GM23338 (cell line): Measurements from ENCODE around the gene RGS19. TPM values are rescaled to one million over a fixed set of nuclear protein-coding genes. Genes with fewer than 3 reads are reported as not detected.

Source experiments
- ATAC-seq: fragments of 200-7000 bp; cut with Tn5 transposase; 3 replicates; pipeline ENCODE4 v1.9.1; 2020
- DNase-seq: peaks from one replicate; pipeline ENCODE4 v3.0.0-alpha.2; 2015; ENCODE audit warnings: low spot score
- H2AFZ ChIP-seq: fragments of 200-600 bp; sonication (generic); 2 replicates; pipeline ENCODE4 v1.8.0; 2016; ENCODE audit warnings: antibody characterized with exemption, mild to moderate bottlenecking, moderate library complexity
- H3F3A ChIP-seq: fragments of 200-600 bp; sonication (generic); replicated peaks from 2 replicates; pipeline ENCODE4 v1.8.0; 2017; ENCODE audit warnings: antibody characterized with exemption, mixed run types, low read depth
- H3K27ac ChIP-seq: fragments of 200-600 bp; sonication (generic); 2 replicates; pipeline ENCODE4 v1.6.1; 2016; ENCODE audit warnings: low read depth
- H3K27me3 ChIP-seq: fragments of 200-600 bp; sonication (generic); 2 replicates; pipeline ENCODE4 v1.8.0; 2016; ENCODE audit warnings: mild to moderate bottlenecking, mixed run types, moderate library complexity; ENCODE audit not compliant: insufficient read depth
- H3K36me3 ChIP-seq: fragments of 200-600 bp; sonication (generic); 2 replicates; pipeline ENCODE4 v1.8.0; 2016; ENCODE audit warnings: mild to moderate bottlenecking; ENCODE audit not compliant: insufficient read depth
- H3K4me1 ChIP-seq: fragments of 200-600 bp; sonication (generic); 2 replicates; pipeline ENCODE4 v1.8.0; 2016; ENCODE audit warnings: mild to moderate bottlenecking, moderate library complexity; ENCODE audit not compliant: insufficient read depth
- H3K4me2 ChIP-seq: fragments of 200-600 bp; sonication (generic); 2 replicates; pipeline ENCODE4 v1.7.1; 2017; ENCODE audit warnings: mixed run types
- H3K4me3 ChIP-seq: fragments of 200-600 bp; sonication (generic); 2 replicates; pipeline ENCODE4 v1.6.1; 2016; ENCODE audit warnings: mixed run types
- H3K79me2 ChIP-seq: fragments of 200-600 bp; sonication (generic); replicated peaks from 2 replicates; pipeline ENCODE4 v1.8.0; 2017; ENCODE audit warnings: mild to moderate bottlenecking; ENCODE audit not compliant: insufficient read depth
- H3K9me2 ChIP-seq: fragments of 200-600 bp; sonication (generic); 2 replicates; pipeline ENCODE4 v1.8.0; 2017; ENCODE audit not compliant: insufficient read depth
- H4K20me1 ChIP-seq: fragments of 200-600 bp; sonication (generic); replicated peaks from 2 replicates; pipeline ENCODE4 v1.8.0; 2017; ENCODE audit warnings: mild to moderate bottlenecking; ENCODE audit not compliant: insufficient read depth
- H3K27ac Mint-ChIP-seq: 2 replicates; pipeline ENCODE4 v1.8.0; 2020; ENCODE audit warnings: inconsistent platforms, mild to moderate bottlenecking, moderate library complexity, mixed read lengths
- H3K27me3 Mint-ChIP-seq: 3 replicates; pipeline ENCODE4 v1.8.0; 2022; ENCODE audit warnings: low read depth, mild to moderate bottlenecking, moderate library complexity, mixed read lengths, inconsistent platforms; ENCODE audit not compliant: insufficient read depth, poor library complexity
- H3K36me3 Mint-ChIP-seq: 3 replicates; pipeline ENCODE4 v1.8.0; 2021; ENCODE audit warnings: low read depth, mild to moderate bottlenecking, inconsistent platforms, moderate library complexity, mixed read lengths
- H3K4me1 Mint-ChIP-seq: 3 replicates; pipeline ENCODE4 v1.8.0; 2020; ENCODE audit warnings: mild to moderate bottlenecking, inconsistent platforms, mixed read lengths
- H3K4me3 Mint-ChIP-seq: 3 replicates; pipeline ENCODE4 v1.8.0; 2021; ENCODE audit warnings: moderate library complexity, mild to moderate bottlenecking, inconsistent platforms, mixed read lengths
- H3K9me3 Mint-ChIP-seq: 3 replicates; pipeline ENCODE4 v1.8.0; 2020; ENCODE audit warnings: moderate library complexity, mild to moderate bottlenecking, inconsistent platforms, mixed read lengths
- CREB1 ChIP-seq: fragments of 250-450 bp; sonication (Bioruptor Pico); IDR thresholded peaks from 2 replicates; pipeline ENCODE4 v1.5.0; 2020; ENCODE audit warnings: low read depth, mild to moderate bottlenecking, moderate library complexity
- EZH2 ChIP-seq: fragments of 200-600 bp; sonication (generic); IDR thresholded peaks from one replicate; pipeline ENCODE4 v1.8.0; 2017; ENCODE audit warnings: antibody characterized with exemption, mild to moderate bottlenecking, low read depth; ENCODE audit not compliant: unreplicated experiment
- EZH2phosphoT487 ChIP-seq: fragments of 200-600 bp; sonication (generic); IDR thresholded peaks from one replicate; pipeline ENCODE4 v1.8.1; 2018; ENCODE audit warnings: antibody characterized with exemption; ENCODE audit not compliant: unreplicated experiment
- JUNB ChIP-seq: IDR thresholded peaks from one replicate; pipeline ENCODE4 v1.6.1; 2016; ENCODE audit warnings: antibody characterized with exemption; ENCODE audit not compliant: unreplicated experiment
- NANOG ChIP-seq: IDR thresholded peaks from 2 replicates; pipeline ENCODE4 v1.6.1; 2016; ENCODE audit warnings: antibody characterized with exemption, borderline replicate concordance
- POLR2AphosphoS5 ChIP-seq: IDR thresholded peaks from 2 replicates; pipeline ENCODE4 v1.6.1; 2016; ENCODE audit warnings: antibody characterized with exemption, low read depth
- STAT1 ChIP-seq: IDR thresholded peaks from one replicate; pipeline ENCODE4 v1.6.1; 2016; ENCODE audit warnings: antibody characterized with exemption; ENCODE audit not compliant: unreplicated experiment
- ZNF114 ChIP-seq: fragments of 250-450 bp; sonication (Bioruptor Pico); IDR thresholded peaks from 2 replicates; pipeline ENCODE4 v1.5.0; 2020; ENCODE audit warnings: mild to moderate bottlenecking, moderate library complexity
- ZNF331 ChIP-seq: fragments of 250-450 bp; sonication (Bioruptor Pico); IDR thresholded peaks from 2 replicates; pipeline ENCODE4 v1.5.0; 2020; ENCODE audit warnings: low read depth, mild to moderate bottlenecking, moderate library complexity
- polyA plus RNA-seq: library from polyadenylated mRNA; unstranded; fragments of >200 nt; fragmentation: Nextera tagmentation; extraction: Ambion mirVana; gene quantifications from 2 replicates; pipeline ENCODE4 v1.2.1, GENCODE V29; 2016
- total RNA-seq: library from RNA; depleted of rRNA; stranded (reverse); fragments of >200 nt; shearing (Covaris generic); gene quantifications from 2 replicates; pipeline ENCODE4 v1.2.3, GENCODE V29; 2014
- TF ChIP-seq, protein P1 (sequence below), 2 experiments: fragments of 200-600 bp in 1 of 2; sonication (generic) in 1 of 2; conservative IDR thresholded peaks; 2 replicates each; pipeline versions ENCODE4 v1.5.1 to v1.6.1; 2016 to 2017; ENCODE audit warnings: antibody characterized with exemption in 2 of 2, low read depth in 2 of 2, mild to moderate bottlenecking in 2 of 2, moderate library complexity in 1 of 2
- TF ChIP-seq, protein P2 (sequence below): IDR thresholded peaks from 2 replicates; pipeline ENCODE4 v1.6.1; 2016; ENCODE audit warnings: antibody characterized with exemption
- TF ChIP-seq, protein P3 (sequence below): IDR thresholded peaks from one replicate; pipeline ENCODE4 v1.6.1; 2018; ENCODE audit warnings: antibody characterized with exemption; ENCODE audit not compliant: unreplicated experiment
- TF ChIP-seq, protein P4 (sequence below): fragments of 250-450 bp; sonication (Bioruptor Pico); IDR thresholded peaks from 2 replicates; pipeline ENCODE4 v1.5.0; 2020; ENCODE audit warnings: mild to moderate bottlenecking, moderate library complexity

Gene RGS19
- total and polyA plus RNA-seq, 2 experiments from 2014 or later = 13.1 to 19.7 TPM

DNA sequence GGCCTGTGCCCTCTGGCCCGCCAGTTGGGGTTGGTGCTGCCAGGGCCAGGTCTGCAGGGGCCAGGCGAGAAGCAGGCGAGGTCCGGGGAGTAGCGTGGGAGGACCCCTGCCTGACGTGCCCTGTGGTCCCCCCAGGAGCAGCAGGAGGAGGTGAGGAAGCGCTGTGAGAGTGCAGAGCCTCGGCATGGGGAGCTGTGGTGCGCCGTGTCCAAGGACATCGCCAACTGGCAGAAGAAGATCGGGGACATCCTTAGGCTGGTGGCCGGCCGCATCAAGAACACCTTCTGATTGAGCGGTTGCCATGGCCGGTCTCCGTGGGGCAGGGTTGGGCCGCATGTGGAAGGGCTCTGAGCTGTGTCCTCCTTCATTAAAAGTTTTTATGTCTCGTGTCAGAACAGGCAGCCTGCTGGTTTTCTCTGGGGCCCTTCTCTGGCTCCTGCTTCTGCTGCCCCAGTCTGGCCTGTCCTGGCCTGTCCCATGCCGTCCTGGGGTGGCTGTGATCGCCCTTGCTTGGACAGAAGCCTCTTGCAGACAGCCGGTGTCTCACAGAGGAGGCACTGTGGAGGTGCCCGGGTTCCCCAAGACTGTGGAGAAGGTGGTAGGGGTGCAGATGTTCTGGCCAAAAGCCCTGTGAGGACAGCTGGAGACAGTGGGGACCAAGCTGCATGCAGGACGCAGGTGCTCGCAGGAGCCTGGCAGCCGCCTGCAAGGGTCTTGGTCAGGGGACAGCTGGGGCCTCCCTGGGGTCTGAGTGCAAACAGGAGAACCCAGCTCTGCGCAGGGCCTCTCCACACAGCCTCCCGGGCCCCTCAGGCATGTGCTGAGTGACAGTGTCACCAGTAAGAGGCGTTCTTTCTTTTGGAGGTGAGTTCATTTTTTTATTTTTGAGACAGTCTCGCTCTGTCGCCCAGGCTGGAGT, 46.4 kb downstream of the RGS19 start:
- no peak overlapping the region for H3K27ac ChIP-seq
- no peak overlapping the region for H3K27ac Mint-ChIP-seq
- peaks cover 36% of the 10 kb centered on the region for H3K36me3 Mint-ChIP-seq
- no peak for TF ChIP-seq JUNB
- no peak for TF ChIP-seq STAT1
- TF ChIP-seq, protein P1, sequence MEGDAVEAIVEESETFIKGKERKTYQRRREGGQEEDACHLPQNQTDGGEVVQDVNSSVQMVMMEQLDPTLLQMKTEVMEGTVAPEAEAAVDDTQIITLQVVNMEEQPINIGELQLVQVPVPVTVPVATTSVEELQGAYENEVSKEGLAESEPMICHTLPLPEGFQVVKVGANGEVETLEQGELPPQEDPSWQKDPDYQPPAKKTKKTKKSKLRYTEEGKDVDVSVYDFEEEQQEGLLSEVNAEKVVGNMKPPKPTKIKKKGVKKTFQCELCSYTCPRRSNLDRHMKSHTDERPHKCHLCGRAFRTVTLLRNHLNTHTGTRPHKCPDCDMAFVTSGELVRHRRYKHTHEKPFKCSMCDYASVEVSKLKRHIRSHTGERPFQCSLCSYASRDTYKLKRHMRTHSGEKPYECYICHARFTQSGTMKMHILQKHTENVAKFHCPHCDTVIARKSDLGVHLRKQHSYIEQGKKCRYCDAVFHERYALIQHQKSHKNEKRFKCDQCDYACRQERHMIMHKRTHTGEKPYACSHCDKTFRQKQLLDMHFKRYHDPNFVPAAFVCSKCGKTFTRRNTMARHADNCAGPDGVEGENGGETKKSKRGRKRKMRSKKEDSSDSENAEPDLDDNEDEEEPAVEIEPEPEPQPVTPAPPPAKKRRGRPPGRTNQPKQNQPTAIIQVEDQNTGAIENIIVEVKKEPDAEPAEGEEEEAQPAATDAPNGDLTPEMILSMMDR (conservative IDR thresholded peaks at IDR 0.05; ENCODE audit: low read depth in 2 of 2) = no peak
- no peak for TF ChIP-seq EZH2phosphoT487
- TF ChIP-seq, protein P2, sequence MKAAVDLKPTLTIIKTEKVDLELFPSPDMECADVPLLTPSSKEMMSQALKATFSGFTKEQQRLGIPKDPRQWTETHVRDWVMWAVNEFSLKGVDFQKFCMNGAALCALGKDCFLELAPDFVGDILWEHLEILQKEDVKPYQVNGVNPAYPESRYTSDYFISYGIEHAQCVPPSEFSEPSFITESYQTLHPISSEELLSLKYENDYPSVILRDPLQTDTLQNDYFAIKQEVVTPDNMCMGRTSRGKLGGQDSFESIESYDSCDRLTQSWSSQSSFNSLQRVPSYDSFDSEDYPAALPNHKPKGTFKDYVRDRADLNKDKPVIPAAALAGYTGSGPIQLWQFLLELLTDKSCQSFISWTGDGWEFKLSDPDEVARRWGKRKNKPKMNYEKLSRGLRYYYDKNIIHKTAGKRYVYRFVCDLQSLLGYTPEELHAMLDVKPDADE = no peak
- no peak for TF ChIP-seq CREB1 (CRISPR knock-in tag)
- TF ChIP-seq, protein P3, sequence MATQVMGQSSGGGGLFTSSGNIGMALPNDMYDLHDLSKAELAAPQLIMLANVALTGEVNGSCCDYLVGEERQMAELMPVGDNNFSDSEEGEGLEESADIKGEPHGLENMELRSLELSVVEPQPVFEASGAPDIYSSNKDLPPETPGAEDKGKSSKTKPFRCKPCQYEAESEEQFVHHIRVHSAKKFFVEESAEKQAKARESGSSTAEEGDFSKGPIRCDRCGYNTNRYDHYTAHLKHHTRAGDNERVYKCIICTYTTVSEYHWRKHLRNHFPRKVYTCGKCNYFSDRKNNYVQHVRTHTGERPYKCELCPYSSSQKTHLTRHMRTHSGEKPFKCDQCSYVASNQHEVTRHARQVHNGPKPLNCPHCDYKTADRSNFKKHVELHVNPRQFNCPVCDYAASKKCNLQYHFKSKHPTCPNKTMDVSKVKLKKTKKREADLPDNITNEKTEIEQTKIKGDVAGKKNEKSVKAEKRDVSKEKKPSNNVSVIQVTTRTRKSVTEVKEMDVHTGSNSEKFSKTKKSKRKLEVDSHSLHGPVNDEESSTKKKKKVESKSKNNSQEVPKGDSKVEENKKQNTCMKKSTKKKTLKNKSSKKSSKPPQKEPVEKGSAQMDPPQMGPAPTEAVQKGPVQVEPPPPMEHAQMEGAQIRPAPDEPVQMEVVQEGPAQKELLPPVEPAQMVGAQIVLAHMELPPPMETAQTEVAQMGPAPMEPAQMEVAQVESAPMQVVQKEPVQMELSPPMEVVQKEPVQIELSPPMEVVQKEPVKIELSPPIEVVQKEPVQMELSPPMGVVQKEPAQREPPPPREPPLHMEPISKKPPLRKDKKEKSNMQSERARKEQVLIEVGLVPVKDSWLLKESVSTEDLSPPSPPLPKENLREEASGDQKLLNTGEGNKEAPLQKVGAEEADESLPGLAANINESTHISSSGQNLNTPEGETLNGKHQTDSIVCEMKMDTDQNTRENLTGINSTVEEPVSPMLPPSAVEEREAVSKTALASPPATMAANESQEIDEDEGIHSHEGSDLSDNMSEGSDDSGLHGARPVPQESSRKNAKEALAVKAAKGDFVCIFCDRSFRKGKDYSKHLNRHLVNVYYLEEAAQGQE = no peak
- TF ChIP-seq ZNF331 (CRISPR knock-in tag) = no peak
- TF ChIP-seq, protein P4, sequence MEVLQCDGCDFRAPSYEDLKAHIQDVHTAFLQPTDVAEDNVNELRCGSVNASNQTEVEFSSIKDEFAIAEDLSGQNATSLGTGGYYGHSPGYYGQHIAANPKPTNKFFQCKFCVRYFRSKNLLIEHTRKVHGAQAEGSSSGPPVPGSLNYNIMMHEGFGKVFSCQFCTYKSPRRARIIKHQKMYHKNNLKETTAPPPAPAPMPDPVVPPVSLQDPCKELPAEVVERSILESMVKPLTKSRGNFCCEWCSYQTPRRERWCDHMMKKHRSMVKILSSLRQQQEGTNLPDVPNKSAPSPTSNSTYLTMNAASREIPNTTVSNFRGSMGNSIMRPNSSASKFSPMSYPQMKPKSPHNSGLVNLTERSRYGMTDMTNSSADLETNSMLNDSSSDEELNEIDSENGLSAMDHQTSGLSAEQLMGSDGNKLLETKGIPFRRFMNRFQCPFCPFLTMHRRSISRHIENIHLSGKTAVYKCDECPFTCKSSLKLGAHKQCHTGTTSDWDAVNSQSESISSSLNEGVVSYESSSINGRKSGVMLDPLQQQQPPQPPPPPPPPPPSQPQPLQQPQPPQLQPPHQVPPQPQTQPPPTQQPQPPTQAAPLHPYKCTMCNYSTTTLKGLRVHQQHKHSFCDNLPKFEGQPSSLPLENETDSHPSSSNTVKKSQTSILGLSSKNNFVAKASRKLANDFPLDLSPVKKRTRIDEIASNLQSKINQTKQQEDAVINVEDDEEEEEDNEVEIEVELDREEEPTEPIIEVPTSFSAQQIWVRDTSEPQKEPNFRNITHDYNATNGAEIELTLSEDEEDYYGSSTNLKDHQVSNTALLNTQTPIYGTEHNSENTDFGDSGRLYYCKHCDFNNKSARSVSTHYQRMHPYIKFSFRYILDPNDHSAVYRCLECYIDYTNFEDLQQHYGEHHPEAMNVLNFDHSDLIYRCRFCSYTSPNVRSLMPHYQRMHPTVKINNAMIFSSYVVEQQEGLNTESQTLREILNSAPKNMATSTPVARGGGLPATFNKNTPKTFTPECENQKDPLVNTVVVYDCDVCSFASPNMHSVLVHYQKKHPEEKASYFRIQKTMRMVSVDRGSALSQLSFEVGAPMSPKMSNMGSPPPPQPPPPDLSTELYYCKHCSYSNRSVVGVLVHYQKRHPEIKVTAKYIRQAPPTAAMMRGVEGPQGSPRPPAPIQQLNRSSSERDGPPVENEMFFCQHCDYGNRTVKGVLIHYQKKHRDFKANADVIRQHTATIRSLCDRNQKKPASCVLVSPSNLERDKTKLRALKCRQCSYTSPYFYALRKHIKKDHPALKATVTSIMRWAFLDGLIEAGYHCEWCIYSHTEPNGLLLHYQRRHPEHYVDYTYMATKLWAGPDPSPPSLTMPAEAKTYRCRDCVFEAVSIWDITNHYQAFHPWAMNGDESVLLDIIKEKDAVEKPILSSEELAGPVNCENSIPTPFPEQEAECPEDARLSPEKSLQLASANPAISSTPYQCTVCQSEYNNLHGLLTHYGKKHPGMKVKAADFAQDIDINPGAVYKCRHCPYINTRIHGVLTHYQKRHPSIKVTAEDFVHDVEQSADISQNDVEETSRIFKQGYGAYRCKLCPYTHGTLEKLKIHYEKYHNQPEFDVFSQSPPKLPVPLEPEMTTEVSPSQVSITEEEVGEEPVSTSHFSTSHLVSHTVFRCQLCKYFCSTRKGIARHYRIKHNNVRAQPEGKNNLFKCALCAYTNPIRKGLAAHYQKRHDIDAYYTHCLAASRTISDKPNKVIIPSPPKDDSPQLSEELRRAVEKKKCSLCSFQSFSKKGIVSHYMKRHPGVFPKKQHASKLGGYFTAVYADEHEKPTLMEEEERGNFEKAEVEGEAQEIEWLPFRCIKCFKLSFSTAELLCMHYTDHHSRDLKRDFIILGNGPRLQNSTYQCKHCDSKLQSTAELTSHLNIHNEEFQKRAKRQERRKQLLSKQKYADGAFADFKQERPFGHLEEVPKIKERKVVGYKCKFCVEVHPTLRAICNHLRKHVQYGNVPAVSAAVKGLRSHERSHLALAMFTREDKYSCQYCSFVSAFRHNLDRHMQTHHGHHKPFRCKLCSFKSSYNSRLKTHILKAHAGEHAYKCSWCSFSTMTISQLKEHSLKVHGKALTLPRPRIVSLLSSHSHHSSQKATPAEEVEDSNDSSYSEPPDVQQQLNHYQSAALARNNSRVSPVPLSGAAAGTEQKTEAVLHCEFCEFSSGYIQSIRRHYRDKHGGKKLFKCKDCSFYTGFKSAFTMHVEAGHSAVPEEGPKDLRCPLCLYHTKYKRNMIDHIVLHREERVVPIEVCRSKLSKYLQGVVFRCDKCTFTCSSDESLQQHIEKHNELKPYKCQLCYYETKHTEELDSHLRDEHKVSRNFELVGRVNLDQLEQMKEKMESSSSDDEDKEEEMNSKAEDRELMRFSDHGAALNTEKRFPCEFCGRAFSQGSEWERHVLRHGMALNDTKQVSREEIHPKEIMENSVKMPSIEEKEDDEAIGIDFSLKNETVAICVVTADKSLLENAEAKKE = no peak
- TF ChIP-seq EZH2 = no peak
- TF ChIP-seq NANOG = no peak
- TF ChIP-seq POLR2AphosphoS5 = no peak
- no peak for TF ChIP-seq ZNF114 (CRISPR knock-in tag)
- H3K36me3 ChIP-seq = no peaks in the 10 kb centered on the region; the same call in 1 of the 2 replicates
- peaks cover 21% of the 10 kb centered on the region for H3K4me1 ChIP-seq
- H4K20me1 ChIP-seq = no peaks in the 10 kb centered on the region
- H3K4me3 ChIP-seq = no peak overlapping the region
- no peak for DNase-seq
- H3K27me3 ChIP-seq = peaks cover 8% of the 10 kb centered on the region; the same call in 1 of the 2 replicates
- H3K79me2 ChIP-seq = no peaks in the 10 kb centered on the region
- H3K9me3 Mint-ChIP-seq = no peaks in the 10 kb centered on the region
- no peak overlapping the region for H3K4me3 Mint-ChIP-seq
- H3F3A ChIP-seq = peaks cover 10% of the 10 kb centered on the region; the same call in 1 of the 2 replicates
- no peak overlapping the region for H3K4me2 ChIP-seq
- H2AFZ ChIP-seq = no peak overlapping the region
- H3K9me2 ChIP-seq = no peaks in the 10 kb centered on the region
- no peak for ATAC-seq
- peaks cover 15% of the 10 kb centered on the region for H3K27me3 Mint-ChIP-seq
- peaks cover 24% of the 10 kb centered on the region for H3K4me1 Mint-ChIP-seq
